SK-N-SH (cell line): ENCODE data around the gene ATP8A2.

Source experiments
- CTCF ChIP-seq: fragments of 200-600 bp; sonication (generic); IDR thresholded peaks from 2 replicates; pipeline ENCODE4 v1.6.1; 2017; ENCODE audit warnings: antibody characterized with exemption, mild to moderate bottlenecking, moderate library complexity
- FOSL2 ChIP-seq: IDR thresholded peaks from 2 replicates; pipeline ENCODE4 v1.4.0; 2012; ENCODE audit warnings: low read depth, mild to moderate bottlenecking, moderate library complexity, borderline replicate concordance
- MAX ChIP-seq: IDR thresholded peaks from 2 replicates; pipeline ENCODE4 v1.4.0; 2012; ENCODE audit warnings: low read depth
- PBX3 ChIP-seq: IDR thresholded peaks from 2 replicates; pipeline ENCODE4; 2012
- RAD21 ChIP-seq: IDR thresholded peaks from 2 replicates; pipeline ENCODE4 v1.6.1; 2012; ENCODE audit warnings: mild to moderate bottlenecking, low read length
- RCOR1 ChIP-seq: fragments of 150-350 bp; IDR thresholded peaks from 2 replicates; pipeline ENCODE4 v1.6.1; 2017; ENCODE audit warnings: antibody characterized with exemption, low read length
- REST ChIP-seq: IDR thresholded peaks from 2 replicates; pipeline ENCODE4 v1.6.1; 2012; ENCODE audit warnings: mild to moderate bottlenecking, low read depth, low read length, moderate library complexity
- RFX5 ChIP-seq: IDR thresholded peaks from 2 replicates; pipeline ENCODE4 v1.6.1; 2012; ENCODE audit warnings: mild to moderate bottlenecking, improper control_type of control experiment, low read length
- SIN3A ChIP-seq: IDR thresholded peaks from 2 replicates; pipeline ENCODE4 v1.6.1; 2012; ENCODE audit warnings: low read depth, mild to moderate bottlenecking, low read length, moderate library complexity, borderline replicate concordance
- TAF1 ChIP-seq: IDR thresholded peaks from 2 replicates; pipeline ENCODE4 v1.6.1; 2012; ENCODE audit warnings: low read depth, mild to moderate bottlenecking, low read length, moderate library complexity, borderline replicate concordance
- USF2 ChIP-seq: fragments of 150-350 bp; IDR thresholded peaks from 2 replicates; pipeline ENCODE4 v1.6.1; 2017; ENCODE audit warnings: antibody characterized with exemption, low read length, low read depth, borderline replicate concordance
- YY1 ChIP-seq: IDR thresholded peaks from 2 replicates; pipeline ENCODE4 v1.4.0; 2012; ENCODE audit warnings: low read depth, mild to moderate bottlenecking

GRCh38 chr13:25375727-25376358 is 4.1 kb downstream of the ATP8A2 start:
- TF ChIP-seq RFX5 (no peak), FOSL2 (no peak), CTCF (peak; percentile 76), RCOR1 (no peak), RAD21 (peak; percentile 71), REST (no peak), USF2 (no peak), TAF1 (no peak), SIN3A (no peak), YY1 (no peak), MAX (no peak), PBX3 (no peak)
